Activated CD8-positive, alpha-beta memory T cell treated with anti-CD3 and anti-CD28 coated beads for 1 hour (primary cell): ENCODE results near the gene TMTC1.
"Not testable (repeated sequence)": the region's sequence is repeated elsewhere in the genome, so short reads cannot be mapped to it uniquely, and the experiment has no call there.

Source experiments
- DNase-seq, 2 donors: peaks; one replicate each; pipeline ENCODE4 v3.0.0-alpha.2; 2020; ENCODE audit warnings: low read depth in 1 of 2; ENCODE audit errors: extremely low read depth in 1 of 2

Gene TMTC1

DNA sequence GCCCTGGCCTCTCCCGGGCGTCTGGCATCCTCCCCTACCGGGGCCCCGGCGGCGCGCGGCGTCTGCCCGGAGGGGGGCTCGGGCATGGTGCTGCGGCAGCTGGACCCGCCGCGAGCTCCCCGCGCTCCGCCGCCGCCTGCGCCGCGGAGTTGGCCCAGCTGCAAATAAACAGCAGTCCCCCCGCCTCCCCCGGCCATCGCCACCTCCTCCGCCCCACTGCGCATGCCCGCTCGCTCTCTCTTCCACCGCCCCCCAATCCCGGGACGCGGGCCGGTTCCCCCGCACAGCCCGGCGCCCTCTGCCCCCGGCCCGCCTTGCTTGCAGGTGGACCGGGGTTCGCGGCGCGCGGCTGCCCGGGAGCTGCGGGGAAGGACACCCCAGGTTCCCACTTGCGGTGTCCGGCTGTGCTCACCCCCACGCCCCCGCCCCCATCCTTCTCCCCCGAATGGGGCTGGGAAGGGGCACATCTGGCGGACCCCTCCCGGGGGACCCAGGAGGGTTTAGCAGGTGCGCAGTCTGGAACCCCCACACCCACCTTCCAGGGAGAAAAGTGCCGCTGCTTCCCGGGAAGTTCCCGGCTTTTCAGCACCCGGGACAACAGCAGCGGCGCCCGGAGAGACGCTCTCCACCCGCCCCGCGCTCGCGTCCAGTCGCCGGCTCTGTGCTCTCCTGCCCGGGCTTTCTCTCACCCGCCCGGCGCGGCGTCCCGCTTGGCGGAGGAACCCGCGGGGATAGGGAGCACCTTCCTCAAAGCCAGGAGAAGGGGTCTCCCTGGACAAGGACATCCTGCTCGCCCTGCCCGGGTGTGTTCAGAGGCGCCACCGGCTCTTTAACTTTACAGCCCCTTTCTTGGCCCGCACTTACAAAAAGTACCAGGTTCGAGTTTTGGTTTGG lies at the start of gene TMTC1:
TMTC1 (minus strand) TSS at position 170 of the 894 bp plus-strand sequence. CDS start 191 bp downstream, outside the sequence.
- no peak for DNase-seq

- no peak for DNase-seq
Measured at GRCh38 chr12:29831173-29831572, 47.4 kb upstream of the TMTC1 start.

DNA sequence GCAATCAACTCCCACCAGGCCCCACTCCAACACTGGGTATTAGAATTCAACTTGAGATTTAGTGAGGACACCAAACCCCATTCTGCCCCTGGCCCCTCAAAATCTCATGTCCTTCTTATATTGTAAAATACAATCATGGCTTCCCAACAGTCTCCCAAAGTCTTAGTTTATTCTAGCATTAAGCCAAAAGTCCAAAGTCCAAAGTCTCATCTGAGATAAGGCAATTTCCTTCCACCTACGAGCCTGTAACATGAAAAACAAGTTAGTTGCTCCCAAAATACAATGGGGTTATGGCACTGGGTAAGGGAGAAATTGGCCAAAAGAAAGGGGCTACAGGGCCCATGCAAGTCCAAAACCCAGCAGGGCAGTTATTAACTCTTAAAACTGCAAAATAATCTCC lies 46.6 kb upstream of the TMTC1 start:
- no peak for DNase-seq

GRCh38 chr12:29818916-29819623 lies 35.3 kb upstream of the TMTC1 start:
- no peak for DNase-seq

DNA sequence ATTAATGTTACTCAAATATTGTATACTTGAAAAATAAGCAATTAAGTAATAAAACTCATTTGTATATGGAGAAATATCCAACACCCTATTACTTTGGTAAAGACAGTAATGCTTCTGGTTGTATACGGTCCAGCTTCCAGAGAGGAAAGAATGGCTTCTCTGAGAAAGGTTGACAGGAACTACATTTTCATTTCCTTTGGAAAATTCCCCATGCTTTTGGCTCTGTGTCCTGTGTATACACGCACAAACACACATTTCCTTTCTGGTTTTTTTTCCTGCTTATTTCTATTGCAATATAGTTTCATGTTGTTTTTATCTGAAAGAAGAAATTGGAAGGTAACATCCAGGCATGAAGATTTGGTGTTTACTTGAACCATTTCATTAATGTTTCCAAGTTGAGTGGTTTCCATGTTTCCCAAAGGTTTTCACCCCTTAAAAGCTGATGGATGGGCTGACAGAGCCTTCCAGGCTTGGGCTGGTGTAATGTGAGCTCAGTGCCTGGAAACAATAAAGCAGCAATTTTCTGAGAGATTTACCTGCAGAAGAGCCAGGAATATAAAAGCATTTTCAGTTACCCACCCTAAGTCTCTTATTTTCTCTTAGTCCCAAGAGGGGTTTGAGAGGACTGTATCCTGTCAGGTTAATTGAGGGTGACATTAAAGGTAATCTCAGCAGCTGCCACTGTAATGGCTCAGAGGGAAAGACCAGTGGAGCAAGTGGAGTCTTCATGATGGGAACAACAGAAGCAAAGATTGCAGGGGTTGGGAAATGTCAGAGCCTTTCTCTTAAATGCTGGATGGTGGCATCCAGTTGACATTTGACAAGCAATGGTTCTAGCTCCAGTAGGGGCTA lies 33.4 kb upstream of the TMTC1 start:
- no peak for DNase-seq

DNA sequence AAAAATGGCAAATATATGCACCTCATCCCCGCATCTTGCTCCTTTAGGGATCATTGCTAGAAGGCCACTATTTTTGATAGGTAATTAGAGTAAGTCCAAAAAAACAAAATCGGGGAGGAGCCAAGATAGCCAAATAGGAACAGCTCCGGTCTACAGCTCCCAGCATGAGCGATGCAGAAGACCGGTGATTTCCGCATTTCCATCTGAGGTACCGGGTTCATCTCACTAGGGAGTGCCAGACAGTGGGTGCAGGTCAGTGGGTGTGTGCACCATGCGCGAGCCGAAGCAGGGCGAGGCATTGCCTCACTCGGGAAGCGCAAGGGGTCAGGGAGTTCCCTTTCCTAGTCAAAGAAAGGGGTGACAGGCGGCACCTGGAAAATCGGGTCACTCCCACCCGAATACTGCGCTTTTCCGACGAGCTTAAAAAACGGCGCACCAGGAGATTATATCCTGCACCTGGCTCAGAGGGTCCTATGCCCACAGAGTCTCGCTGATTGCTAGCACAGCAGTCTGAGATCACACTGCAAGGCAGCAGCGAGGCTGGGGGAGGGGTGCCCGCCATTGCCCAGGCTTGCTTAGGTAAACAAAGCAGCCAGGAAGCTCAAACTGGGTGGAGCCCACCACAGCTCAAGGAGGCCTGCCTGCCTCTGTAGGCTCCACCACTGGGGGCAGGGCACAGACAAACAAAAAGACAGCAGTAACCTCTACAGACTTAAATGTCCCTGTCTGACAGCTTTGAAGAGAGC lies 26.0 kb upstream of the TMTC1 start:
- DNase-seq = not testable (repeated sequence)

DNA sequence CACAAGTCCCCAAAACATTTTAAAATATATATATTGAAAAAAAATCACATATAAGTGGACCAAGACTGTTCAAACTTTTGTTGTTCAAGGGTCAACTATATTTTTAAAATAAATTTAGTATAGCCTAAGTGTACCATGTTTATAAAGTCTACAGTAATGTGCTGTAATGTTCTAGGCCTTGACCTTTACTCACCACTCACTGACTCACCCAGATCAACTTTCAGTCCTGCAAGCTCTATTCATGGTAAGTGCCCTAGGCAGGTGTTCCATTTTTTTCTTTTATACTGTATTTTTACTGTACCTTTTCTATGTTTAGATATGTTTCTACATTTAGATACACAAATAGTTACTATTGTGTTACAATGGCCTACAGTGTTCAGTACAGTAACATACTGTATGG lies 23.4 kb upstream of the TMTC1 start:
- DNase-seq = no peak

DNA sequence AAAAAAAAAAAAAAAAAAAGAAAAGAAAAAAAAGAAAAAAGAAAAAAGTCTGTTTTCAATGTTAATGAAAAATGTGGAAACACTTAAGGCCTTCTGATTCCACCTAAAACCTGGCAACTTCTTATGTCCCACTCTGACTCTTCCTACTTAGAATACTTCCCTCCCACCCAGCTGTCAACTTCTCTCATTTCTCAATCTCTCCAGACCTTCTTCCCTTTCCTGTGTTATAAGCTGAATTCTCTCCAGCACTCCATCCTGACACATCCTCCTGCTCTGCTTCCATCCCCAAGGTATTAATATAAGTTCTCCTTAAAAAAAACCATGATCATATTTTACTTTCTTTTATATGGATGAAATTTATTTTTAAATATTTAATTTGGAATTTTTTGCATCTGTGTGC lies 20.3 kb upstream of the TMTC1 start:
- DNase-seq = no peak

GRCh38 chr12:29799591-29799990 lies 15.8 kb upstream of the TMTC1 start:
- no peak for DNase-seq

DNA sequence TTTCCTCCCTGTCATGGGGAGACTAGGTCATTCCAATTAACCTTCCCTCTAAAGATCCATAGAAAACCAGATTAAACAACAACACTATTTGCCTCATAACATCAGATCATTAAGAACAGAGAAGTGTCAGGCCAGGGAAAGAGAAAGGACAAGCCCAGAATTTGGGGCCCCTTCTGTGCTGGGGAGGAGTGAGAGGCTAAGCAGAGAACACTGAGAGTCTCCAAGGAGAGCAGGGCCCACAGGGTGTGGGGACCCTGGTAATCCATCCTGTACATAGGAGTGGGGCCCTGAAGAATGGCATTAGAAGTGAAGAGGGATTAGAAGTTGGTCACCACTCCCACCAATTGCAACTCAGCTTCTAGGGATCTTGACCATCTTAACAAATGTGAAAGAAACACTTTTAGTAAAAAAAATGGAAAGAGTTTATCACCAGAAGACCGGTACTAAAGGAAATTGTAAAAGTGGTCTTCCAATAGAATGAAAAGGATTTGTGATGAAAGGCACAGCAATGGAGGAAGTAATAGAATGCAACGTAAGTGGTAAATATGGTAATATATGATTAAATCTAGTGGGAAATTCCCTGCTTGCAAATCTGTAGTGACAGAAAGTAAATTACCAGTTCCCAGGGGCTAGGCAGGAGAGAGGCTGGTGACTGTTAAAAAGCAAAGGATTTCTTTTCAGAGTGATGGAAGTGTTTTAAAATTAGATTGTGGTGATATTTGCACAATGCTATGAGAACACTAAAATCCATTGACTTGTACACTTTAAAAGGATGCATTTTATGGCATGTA lies 14.0 kb upstream of the TMTC1 start:
- DNase-seq = no peak

DNA sequence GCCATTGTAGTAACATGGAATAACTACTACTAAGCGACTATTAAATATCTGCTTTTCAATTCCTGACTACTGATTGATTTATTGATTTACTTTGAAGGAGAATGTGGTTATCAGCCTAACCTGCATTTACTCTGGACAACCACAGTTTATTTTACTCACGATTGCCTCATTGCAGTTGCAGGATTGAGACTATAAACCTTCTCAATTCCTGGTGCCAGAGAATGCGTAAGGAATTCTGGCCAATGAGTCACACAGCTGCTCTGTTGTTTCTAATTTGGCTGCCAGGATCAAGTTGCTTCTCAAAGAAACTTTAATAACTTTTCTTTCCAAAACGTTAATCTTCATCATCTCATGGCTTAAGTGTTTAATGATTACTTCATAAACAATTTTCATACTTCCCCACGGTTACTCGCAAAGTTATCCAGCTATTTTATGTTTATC lies 13.1 kb upstream of the TMTC1 start:
- no peak for DNase-seq

DNA sequence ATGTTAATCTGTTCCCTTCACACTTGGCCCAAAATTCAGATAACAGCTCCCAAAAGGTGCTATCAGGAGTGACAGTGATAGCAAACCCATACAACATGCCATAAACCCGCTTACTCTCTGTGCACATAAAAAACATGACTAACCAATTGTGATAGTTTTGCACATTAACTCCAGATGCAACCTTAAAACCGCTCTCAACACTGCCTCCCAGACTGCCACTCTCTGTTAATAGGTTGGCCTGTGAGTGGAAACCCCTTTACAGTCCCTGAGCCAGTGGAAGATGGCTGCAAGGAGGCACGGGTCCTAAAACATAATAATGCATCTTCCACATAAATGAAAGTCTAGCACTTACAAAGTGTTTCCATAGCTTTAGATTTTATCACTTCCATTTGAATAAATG lies 12.0 kb upstream of the TMTC1 start:
- no peak for DNase-seq

- DNase-seq = no peak
Measured at GRCh38 chr12:29794862-29795261, 11.1 kb upstream of the TMTC1 start.

DNA sequence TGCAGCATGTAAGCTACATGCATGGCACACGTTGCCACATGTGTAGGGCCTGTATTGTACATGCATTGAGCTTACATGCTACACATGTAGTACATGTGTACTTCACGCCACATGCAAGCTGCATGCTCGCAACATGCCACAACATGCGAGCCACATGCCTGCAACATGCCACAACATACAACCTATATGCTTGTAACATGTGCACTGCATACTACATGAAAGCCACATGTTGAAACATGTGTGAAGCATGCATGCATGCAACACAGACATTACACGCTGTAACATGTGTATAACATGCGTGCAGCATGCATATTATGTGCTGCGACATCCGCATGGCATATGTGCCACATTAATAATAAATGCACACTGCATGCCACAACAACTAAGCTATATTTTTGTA lies 9.1 kb upstream of the TMTC1 start:
- DNase-seq = no peak

GRCh38 chr12:29792132-29792531 lies 8.4 kb upstream of the TMTC1 start:
- no peak for DNase-seq

GRCh38 chr12:29782871-29783772 lies 620 bp downstream of the TMTC1 start:
- no peak for DNase-seq

DNA sequence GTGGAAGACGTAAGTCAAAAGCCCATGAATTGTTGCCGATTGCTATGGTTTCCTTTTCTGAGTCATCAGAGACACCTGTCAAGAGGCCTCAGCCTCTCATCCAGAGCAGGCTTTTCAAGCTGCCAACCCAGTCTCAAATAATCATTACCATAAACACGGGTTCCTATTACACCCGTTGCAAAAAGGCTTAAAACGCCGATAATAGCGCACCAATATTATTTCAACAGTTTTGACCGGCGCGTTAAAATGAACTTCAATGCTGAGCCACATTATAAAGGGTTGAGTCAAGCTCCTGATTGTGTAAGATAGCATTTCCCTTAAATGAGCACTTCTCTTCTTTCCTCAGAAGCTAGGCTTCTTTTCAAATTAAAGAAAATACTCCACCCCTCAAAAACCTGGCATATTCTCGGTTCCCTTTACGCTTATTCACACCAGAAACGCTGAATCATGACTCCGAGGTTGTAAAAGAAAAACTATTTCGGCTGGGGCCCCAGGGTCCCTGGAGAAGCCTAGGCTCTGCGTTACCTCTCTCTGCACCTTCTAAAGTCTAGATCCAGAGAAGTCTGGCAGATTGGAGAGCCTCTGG lies 1.4 kb downstream of the TMTC1 start:
- DNase-seq = no peak

DNA sequence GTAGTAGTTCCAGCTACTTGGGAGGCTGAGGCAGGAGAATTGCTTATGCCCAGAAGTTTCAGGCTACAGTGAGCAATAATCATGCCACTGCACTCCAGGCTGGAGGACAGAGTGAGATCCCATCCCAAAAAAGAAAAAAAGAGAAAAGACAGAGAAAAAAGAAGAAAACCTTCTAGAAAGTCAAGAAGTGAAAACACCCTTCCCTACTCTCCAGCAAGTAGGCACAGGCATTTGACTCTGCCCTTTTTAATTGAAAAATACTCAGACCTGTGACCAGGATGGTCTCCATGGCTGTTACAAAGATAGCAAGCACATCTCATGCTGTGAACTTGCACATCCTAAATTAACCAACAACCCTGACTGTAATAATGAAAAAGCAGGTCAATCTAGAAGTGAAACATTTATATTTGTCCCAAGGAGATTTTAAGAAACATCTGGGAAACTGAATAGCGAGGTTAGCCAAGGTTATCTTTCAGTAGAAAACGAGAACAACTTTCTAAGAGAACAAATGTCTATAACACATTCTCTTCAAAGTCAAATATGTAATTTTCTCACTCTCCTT lies 2.0 kb downstream of the TMTC1 start:
- DNase-seq = no peak
